SU-DHL-6 (cell line): ENCODE measurements around the gene KDELR1.

ENCODE experiments used
- H2AFZ ChIP-seq: fragments of 200-600 bp; sonication (generic); 2 replicates; pipeline ENCODE4 v1.6.1; 2014; ENCODE audit warnings: low read depth, mild to moderate bottlenecking, moderate library complexity, mixed read lengths, antibody characterized with exemption, low read length; ENCODE audit not compliant: severe bottlenecking
- H3F3A ChIP-seq: fragments of 200-600 bp; shearing (Covaris generic); 2 replicates; pipeline ENCODE4 v1.6.0; 2016; ENCODE audit warnings: antibody characterized with exemption, mild to moderate bottlenecking; ENCODE audit not compliant: insufficient read depth
- H3K27ac ChIP-seq: fragments of 200-600 bp; sonication (generic); 2 replicates; pipeline ENCODE4 v1.5.1; 2016; ENCODE audit warnings: low read depth, mild to moderate bottlenecking, low read length, moderate library complexity, mixed read lengths
- H3K27me3 ChIP-seq: fragments of 200-600 bp; sonication (generic), shearing (Covaris generic); 2 replicates; pipeline ENCODE4 v1.6.0; 2014; ENCODE audit warnings: mild to moderate bottlenecking, low read length
- H3K36me3 ChIP-seq: fragments of 200-600 bp; sonication (generic); 2 replicates; pipeline ENCODE4 v1.6.1; 2014; ENCODE audit warnings: mild to moderate bottlenecking, low read length, mixed read lengths
- H3K4me2 ChIP-seq: fragments of 300-600, 200-600 bp; shearing (Covaris generic), sonication (generic); 2 replicates; pipeline ENCODE4 v1.6.0; 2014; ENCODE audit warnings: low read length, low read depth, mild to moderate bottlenecking; ENCODE audit not compliant: poor library complexity, severe bottlenecking
- H3K4me3 ChIP-seq: fragments of 200-600 bp; sonication (generic); 2 replicates; pipeline ENCODE4 v1.5.1; 2014; ENCODE audit warnings: antibody characterized with exemption, low read length, mild to moderate bottlenecking, mixed read lengths; ENCODE audit not compliant: insufficient read depth, poor library complexity, severe bottlenecking
- H3K79me2 ChIP-seq: fragments of 200-600 bp; sonication (generic); 2 replicates; pipeline ENCODE4 v1.6.1; 2014; ENCODE audit warnings: mild to moderate bottlenecking, low read length, moderate library complexity; ENCODE audit not compliant: insufficient read depth
- H3K9ac ChIP-seq: fragments of 200-600 bp; sonication (generic); 2 replicates; pipeline ENCODE4 v1.7.0; 2014; ENCODE audit warnings: mild to moderate bottlenecking, low read length
- H3K9me2 ChIP-seq: fragments of 200-600 bp; sonication (generic); replicated peaks from 2 replicates; pipeline ENCODE4 v1.6.1; 2014; ENCODE audit warnings: low read length; ENCODE audit not compliant: insufficient read depth
- H3K9me3 ChIP-seq: fragments of 200-600 bp; sonication (generic); 2 replicates; pipeline ENCODE4 v1.6.1; 2014; ENCODE audit warnings: low read length, mixed read lengths; ENCODE audit not compliant: insufficient read depth
- H4K20me1 ChIP-seq: fragments of 200-600 bp; sonication (generic); 2 replicates; pipeline ENCODE4 v1.6.1; 2014; ENCODE audit warnings: low read depth, mild to moderate bottlenecking, antibody characterized with exemption, low read length, moderate library complexity, mixed read lengths
- EZH2phosphoT487 ChIP-seq: fragments of 200-600 bp; sonication (generic), shearing (Covaris generic); conservative IDR thresholded peaks from 2 replicates; pipeline ENCODE4 v1.6.1; 2018; ENCODE audit warnings: mild to moderate bottlenecking, antibody characterized with exemption, low read length, moderate library complexity, mixed read lengths
- TF ChIP-seq, protein P1 (sequence below): fragments of 200-600 bp; sonication (generic); IDR thresholded peaks from one replicate; pipeline ENCODE4 v1.5.1; 2017; ENCODE audit warnings: antibody characterized with exemption, mild to moderate bottlenecking, low read length, moderate library complexity; ENCODE audit not compliant: insufficient read depth, poor library complexity, severe bottlenecking

The KDELR1 gene

DNA sequence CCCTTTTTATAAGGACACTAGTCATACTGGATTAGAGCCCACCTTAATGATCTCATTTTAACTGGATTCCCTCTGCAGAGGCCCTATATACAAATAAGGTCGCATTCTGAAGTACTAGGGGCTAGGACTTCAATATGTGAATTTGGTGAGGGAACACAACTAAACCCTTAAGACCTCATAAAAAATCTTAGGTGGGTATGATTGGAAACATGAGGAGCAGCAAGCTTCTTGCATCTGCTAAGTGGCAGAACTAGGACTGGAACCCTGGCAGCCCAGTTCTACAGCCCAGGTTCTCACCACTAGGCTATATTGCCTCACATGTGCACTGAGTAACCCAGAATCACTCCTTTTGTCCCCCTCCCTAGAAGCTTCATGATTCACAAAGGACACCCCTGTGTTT lies 37.3 kb upstream of the KDELR1 start:
- TF ChIP-seq, protein P1, sequence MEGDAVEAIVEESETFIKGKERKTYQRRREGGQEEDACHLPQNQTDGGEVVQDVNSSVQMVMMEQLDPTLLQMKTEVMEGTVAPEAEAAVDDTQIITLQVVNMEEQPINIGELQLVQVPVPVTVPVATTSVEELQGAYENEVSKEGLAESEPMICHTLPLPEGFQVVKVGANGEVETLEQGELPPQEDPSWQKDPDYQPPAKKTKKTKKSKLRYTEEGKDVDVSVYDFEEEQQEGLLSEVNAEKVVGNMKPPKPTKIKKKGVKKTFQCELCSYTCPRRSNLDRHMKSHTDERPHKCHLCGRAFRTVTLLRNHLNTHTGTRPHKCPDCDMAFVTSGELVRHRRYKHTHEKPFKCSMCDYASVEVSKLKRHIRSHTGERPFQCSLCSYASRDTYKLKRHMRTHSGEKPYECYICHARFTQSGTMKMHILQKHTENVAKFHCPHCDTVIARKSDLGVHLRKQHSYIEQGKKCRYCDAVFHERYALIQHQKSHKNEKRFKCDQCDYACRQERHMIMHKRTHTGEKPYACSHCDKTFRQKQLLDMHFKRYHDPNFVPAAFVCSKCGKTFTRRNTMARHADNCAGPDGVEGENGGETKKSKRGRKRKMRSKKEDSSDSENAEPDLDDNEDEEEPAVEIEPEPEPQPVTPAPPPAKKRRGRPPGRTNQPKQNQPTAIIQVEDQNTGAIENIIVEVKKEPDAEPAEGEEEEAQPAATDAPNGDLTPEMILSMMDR, result no peak
- no peak for TF ChIP-seq EZH2phosphoT487
- Histone ChIP-seq H3K9ac (no peak overlapping the region), H4K20me1 (no peaks in the 10 kb centered on the region), H3F3A (no peaks in the 10 kb centered on the region), H3K9me2 (no peaks in the 10 kb centered on the region), H2AFZ (no peak overlapping the region), H3K36me3 (no peaks in the 10 kb centered on the region), H3K9me3 (no peaks in the 10 kb centered on the region), H3K27ac (no peak overlapping the region), H3K4me2 (no peak overlapping the region), H3K79me2 (no peaks in the 10 kb centered on the region), H3K27me3 (no peaks in the 10 kb centered on the region), H3K4me3 (no peak overlapping the region)

DNA sequence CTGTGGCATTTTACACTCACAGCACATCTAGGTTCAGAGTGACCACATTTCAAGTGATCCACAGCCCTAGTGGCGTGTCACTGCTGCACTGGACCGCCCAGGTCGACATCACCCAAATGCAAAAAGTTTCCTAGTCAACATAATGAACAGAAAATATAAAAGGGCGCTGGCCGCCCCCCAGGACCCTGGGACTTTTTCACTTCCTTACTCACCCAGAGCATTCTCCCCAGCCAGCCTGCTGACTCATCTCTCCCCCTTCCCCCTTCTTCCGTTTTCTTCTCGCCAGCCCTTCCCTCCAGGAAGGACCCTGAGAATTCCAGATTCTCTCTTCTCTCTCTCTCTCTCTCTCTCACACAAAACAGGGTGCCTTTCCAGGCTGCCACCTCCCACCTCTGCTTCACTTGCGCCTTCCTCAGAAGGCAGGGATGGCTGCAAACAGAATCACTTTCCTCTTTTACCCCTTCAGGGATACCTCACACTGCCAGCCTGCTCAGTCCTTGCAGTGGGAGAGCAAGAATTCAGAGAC lies 33.4 kb upstream of the KDELR1 start:
- H4K20me1 ChIP-seq, result no peaks in the 10 kb centered on the region

DNA sequence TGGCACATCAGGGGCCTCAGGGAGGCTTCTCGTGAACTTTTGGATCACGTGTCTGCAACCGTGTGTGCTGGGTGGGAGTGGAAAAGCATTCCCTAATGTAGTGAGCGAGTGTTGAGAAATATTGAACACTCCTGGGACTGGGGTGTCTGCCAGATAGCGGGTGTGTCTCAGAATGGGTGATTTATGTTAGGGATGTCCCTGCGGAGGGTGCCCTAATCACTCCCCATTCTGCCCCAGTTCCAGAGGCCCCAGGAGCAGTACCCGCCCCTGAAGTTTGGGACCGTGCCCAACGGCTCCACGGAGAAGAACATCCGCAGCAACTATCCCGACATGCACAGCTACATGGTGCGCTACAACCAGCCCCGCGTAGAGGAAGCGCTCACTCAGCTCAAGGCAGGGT lies 30.2 kb upstream of the KDELR1 start:
- no peak overlapping the region for H2AFZ ChIP-seq
- no peaks in the 10 kb centered on the region for H3F3A ChIP-seq
- H3K36me3 ChIP-seq, result no peaks in the 10 kb centered on the region
- no peak overlapping the region for H3K4me3 ChIP-seq
- no peaks in the 10 kb centered on the region for H3K27me3 ChIP-seq
- no peak overlapping the region for H3K4me2 ChIP-seq
- H4K20me1 ChIP-seq, result no peaks in the 10 kb centered on the region
- no peaks in the 10 kb centered on the region for H3K9me3 ChIP-seq
- no peak overlapping the region for H3K27ac ChIP-seq
- no peaks in the 10 kb centered on the region for H3K79me2 ChIP-seq
- no peaks in the 10 kb centered on the region for H3K9me2 ChIP-seq
- H3K9ac ChIP-seq, result no peak overlapping the region
- no peak for TF ChIP-seq EZH2phosphoT487
- TF ChIP-seq, protein P1, result no peak

More for the DNA sequence above, 33.4 kb upstream of the KDELR1 start:
- H3K4me3 ChIP-seq, result no peak overlapping the region
- no peak overlapping the region for H3K4me2 ChIP-seq
- H3K9me3 ChIP-seq, result no peaks in the 10 kb centered on the region
- H3K27ac ChIP-seq, result no peak overlapping the region
- no peaks in the 10 kb centered on the region for H3K36me3 ChIP-seq
- no peak overlapping the region for H3K9ac ChIP-seq
- no peak overlapping the region for H2AFZ ChIP-seq
- TF ChIP-seq, protein P1, result no peak
- no peak for TF ChIP-seq EZH2phosphoT487
- H3K27me3 ChIP-seq, result no peaks in the 10 kb centered on the region
- H3K79me2 ChIP-seq, result no peaks in the 10 kb centered on the region
- H3K9me2 ChIP-seq, result no peaks in the 10 kb centered on the region
- H3F3A ChIP-seq, result no peaks in the 10 kb centered on the region
